Sigmoid colon (tissue), 4 donors: ENCODE measurements around the gene COTL1.

Experiments
- POLR2A ChIP-seq, 2 donors: fragments of 450-650 bp; IDR thresholded peaks; one replicate each; pipeline ENCODE4 v1.6.1; 2016; ENCODE audit warnings: antibody characterized with exemption in 2 of 2, mild to moderate bottlenecking in 2 of 2, moderate library complexity in 2 of 2
- POLR2AphosphoS5 ChIP-seq, 4 donors: sonication (generic); formaldehyde crosslinking; IDR thresholded peaks; one replicate each; pipeline ENCODE4 v1.6.1; 2017; ENCODE audit warnings: antibody characterized with exemption in 4 of 4
- TF ChIP-seq, protein P1 (sequence below), 4 experiments: fragments of 450-650 bp in 3 of 4; fragments of 200-600 bp in 1 of 4; IDR thresholded peaks; one replicate each; pipeline ENCODE4 v1.5.1; 2016 to 2019; ENCODE audit warnings: antibody characterized with exemption in 4 of 4, mild to moderate bottlenecking in 3 of 4, moderate library complexity in 2 of 4

DNA sequence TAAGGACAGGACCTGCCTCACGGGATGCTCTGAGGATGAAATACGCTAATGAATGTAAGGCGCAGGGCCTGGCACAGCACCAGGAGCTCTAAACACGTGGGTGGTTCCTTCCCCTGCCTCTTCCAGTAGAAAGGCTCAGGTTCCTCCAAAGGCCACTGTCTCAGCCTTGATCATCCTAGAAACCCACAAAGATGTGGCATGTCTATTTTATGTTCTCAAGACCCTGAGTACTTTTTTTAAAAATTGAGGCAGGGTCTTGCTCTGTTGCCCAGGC is 96.4 kb downstream of the COTL1 start:
- TF ChIP-seq POLR2AphosphoS5 (IDR thresholded peaks at IDR 0.05) (no peak), POLR2A (IDR thresholded peaks at IDR 0.05) (no peak)
- TF ChIP-seq, protein P1, sequence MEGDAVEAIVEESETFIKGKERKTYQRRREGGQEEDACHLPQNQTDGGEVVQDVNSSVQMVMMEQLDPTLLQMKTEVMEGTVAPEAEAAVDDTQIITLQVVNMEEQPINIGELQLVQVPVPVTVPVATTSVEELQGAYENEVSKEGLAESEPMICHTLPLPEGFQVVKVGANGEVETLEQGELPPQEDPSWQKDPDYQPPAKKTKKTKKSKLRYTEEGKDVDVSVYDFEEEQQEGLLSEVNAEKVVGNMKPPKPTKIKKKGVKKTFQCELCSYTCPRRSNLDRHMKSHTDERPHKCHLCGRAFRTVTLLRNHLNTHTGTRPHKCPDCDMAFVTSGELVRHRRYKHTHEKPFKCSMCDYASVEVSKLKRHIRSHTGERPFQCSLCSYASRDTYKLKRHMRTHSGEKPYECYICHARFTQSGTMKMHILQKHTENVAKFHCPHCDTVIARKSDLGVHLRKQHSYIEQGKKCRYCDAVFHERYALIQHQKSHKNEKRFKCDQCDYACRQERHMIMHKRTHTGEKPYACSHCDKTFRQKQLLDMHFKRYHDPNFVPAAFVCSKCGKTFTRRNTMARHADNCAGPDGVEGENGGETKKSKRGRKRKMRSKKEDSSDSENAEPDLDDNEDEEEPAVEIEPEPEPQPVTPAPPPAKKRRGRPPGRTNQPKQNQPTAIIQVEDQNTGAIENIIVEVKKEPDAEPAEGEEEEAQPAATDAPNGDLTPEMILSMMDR (IDR thresholded peaks at IDR 0.05) = no peak
